ENCODE results near the gene GGT6.
"Not testable (repeated sequence)": the region's sequence is repeated elsewhere in the genome, so short reads cannot be mapped to it uniquely, and the experiment has no call there.

GGT6 gene

DNA sequence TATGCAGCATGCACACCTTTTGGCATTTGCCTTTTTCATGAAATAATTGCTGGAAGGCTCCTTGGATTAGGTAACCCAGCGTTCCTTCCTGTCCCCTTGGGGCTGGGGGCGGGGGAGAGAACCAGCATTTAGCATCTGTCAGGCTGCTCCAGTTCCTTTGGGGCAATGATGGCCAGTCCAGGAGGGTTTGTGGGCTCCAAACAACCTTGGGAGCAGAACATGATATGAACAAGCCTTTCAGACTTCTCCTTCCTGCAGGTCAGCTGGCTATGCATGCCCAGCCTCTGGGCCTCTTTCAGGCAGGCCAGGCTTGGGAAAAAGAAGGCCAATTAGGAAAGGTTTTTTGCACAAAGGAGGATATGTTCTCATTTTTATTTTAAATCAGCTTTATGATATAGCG is 22.8 kb upstream of the GGT6 start:
- TF ChIP-seq, protein P1, sequence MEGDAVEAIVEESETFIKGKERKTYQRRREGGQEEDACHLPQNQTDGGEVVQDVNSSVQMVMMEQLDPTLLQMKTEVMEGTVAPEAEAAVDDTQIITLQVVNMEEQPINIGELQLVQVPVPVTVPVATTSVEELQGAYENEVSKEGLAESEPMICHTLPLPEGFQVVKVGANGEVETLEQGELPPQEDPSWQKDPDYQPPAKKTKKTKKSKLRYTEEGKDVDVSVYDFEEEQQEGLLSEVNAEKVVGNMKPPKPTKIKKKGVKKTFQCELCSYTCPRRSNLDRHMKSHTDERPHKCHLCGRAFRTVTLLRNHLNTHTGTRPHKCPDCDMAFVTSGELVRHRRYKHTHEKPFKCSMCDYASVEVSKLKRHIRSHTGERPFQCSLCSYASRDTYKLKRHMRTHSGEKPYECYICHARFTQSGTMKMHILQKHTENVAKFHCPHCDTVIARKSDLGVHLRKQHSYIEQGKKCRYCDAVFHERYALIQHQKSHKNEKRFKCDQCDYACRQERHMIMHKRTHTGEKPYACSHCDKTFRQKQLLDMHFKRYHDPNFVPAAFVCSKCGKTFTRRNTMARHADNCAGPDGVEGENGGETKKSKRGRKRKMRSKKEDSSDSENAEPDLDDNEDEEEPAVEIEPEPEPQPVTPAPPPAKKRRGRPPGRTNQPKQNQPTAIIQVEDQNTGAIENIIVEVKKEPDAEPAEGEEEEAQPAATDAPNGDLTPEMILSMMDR (IDR thresholded peaks at IDR 0.05; ENCODE audit: low read depth, low read length, missing control alignments) = no peak
- H3K4me3 ChIP-seq (ENCODE audit: low read depth, low read length) = no peak overlapping the region
- in situ Hi-C loops (cut with HindIII; ENCODE audit: low sequenced_read_pairs) = no loop called here
- DNase-seq (ENCODE audit: low read depth) = no peak

DNA sequence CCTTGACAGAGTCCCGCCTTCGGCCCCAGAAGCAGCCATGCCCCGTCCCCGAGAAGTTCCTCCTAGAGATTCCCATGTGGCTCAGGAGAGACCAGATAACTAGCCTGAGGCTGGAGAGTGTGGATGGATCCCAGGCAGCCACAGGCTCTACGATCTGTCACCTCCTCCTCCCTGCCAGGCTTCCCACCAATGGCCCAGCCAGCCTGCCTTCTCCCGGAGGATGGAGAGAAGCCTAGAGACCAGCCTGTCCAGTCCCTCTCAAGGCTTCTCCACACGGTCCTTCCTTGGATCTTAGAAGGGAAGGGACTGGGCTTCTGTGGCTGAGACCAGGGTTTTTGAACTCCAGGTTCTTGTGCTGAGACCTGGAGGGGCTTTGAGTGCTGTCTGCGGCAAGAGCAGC is 22.3 kb upstream of the GGT6 start:
- no peak for DNase-seq (ENCODE audit: low read depth)
- TF ChIP-seq, protein P1 (IDR thresholded peaks at IDR 0.05; ENCODE audit: low read depth, low read length, missing control alignments) = no peak
- in situ Hi-C loops (cut with HindIII; ENCODE audit: low sequenced_read_pairs) = no loop called here
- H3K4me3 ChIP-seq (ENCODE audit: low read depth, low read length) = no peak overlapping the region

DNA sequence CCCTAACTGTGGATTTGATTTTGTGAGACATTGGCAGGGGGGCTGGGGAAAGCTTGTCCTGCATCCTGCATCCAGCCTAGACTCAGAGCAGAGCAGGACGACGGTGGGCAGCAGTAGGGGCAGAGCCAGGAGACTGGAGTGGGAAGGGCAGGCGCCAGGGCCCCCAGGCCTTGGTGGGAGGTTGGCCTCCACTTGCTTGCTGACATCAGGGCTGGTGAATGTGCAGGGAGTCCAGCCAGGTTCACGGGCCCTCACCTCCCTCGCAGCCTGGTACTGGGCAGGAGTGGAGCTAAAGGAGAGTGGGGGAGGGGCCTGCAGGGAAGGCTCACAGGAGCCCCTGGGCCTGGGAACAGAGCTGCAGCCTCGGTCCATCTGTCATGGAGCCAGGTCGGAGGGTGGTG is 21.7 kb upstream of the GGT6 start:
- no peak overlapping the region for H3K4me3 ChIP-seq (ENCODE audit: low read depth, low read length)
- DNase-seq (ENCODE audit: low read depth) = no peak
- TF ChIP-seq, protein P1 (IDR thresholded peaks at IDR 0.05; ENCODE audit: low read depth, low read length, missing control alignments) = no peak
- in situ Hi-C loops (cut with HindIII; ENCODE audit: low sequenced_read_pairs) = no loop called here

DNA sequence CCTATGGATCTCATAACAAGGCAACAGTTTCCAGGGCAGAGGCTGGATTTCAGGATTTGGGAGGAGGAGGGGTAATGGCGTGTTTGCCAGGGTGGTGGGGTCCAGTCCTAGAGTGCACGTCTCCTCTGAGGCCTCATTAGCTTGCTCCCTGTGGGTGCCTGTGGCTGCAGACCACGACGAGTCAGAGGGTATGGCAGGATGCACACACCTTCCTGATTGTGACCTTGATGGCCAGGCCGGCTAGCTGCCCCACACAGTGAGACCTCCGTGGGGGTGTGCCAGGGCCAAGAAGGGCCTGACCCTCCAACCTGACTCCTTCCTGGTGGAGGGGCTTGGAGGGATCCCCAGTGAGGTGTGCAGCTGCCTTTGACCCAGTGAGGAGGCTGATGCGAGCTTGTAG is 19.9 kb upstream of the GGT6 start:
- no peak for DNase-seq (ENCODE audit: low read depth)
- TF ChIP-seq, protein P1 (IDR thresholded peaks at IDR 0.05; ENCODE audit: low read depth, low read length, missing control alignments) = no peak
- in situ Hi-C loops (cut with HindIII; ENCODE audit: low sequenced_read_pairs) = no loop called here
- H3K4me3 ChIP-seq (ENCODE audit: low read depth, low read length) = no peak overlapping the region

DNA sequence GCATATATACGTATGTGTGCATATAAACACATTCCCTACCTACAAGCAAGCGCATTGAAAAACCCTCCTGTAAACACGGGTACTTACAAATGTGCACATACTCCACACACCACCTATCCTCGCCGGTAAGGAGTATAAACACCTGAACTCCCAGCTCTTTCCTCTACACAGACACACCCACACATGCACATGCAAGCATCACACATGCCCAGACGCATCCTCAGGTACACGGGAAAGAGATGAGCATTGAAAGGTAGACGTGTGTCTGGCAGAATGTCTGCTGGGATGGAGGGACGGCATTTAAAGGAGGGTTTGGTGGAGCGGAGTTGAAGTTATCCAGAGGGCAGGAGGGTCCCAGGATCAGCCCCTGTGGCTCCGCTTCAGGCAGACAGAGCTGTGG is 19.3 kb upstream of the GGT6 start:
- TF ChIP-seq, protein P1 (IDR thresholded peaks at IDR 0.05; ENCODE audit: low read depth, low read length, missing control alignments) = no peak
- in situ Hi-C loops (cut with HindIII; ENCODE audit: low sequenced_read_pairs) = no loop called here
- DNase-seq (ENCODE audit: low read depth) = no peak
- no peak overlapping the region for H3K4me3 ChIP-seq (ENCODE audit: low read depth, low read length)

DNA sequence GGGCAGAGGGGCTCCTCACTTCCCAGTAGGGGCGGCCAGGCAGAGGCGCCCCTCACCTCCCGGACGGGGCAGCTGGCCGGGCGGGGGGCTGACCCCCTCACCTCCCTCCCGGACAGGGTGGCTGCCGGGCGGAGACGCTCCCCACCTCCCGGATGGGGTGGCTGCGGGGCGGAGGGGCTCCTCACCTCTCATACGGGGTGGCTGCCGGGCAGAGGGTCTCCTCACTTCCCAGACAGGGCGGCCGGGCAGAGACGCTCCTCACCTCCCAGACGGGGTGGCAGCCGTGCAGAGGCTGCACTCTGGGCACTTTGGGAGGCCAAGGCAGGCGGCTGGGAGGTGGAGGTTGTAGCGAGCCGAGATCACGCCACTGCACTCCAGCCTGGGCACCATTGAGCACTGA is 18.0 kb upstream of the GGT6 start:
- H3K4me3 ChIP-seq (ENCODE audit: low read depth, low read length); in situ Hi-C loops (cut with HindIII; ENCODE audit: low sequenced_read_pairs); DNase-seq (ENCODE audit: low read depth): not testable (repeated sequence)

DNA sequence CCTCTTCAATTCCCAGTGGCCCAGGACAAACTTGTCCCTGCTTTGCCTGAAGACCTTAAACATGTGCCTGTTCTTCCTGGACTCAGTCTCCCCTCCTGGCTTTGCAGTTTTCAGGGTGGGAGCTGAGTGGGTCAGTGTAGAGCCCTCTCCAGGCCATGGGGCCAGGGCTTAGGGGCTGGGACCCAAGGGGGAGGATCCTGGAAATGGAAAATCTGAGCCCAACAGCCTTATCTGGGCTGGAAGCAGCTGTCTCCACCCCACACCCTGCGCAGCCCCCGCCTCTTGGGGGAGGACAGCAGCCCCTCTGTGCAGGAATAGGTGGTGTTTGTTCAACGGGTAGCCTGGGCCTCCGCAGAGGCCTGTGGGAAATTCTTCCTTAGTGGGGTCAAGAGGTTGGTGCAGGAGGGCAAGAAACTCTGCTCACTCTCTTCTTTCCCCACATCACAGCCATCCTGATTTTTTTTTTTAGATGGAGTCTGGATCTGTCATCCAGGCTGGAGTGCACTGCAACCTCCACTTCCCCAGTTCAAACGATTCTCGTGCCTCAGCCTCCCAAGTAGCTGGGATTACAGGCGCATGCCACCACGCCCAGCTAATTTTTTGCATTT is 17.1 kb upstream of the GGT6 start:
- TF ChIP-seq, protein P1 (IDR thresholded peaks at IDR 0.05; ENCODE audit: low read depth, low read length, missing control alignments) = no peak
- in situ Hi-C loops (cut with HindIII; ENCODE audit: low sequenced_read_pairs) = no loop called here
- DNase-seq (ENCODE audit: low read depth) = no peak
- no peak overlapping the region for H3K4me3 ChIP-seq (ENCODE audit: low read depth, low read length)
